ENCODE measurements around the gene PTK6.

Gene PTK6

DNA sequence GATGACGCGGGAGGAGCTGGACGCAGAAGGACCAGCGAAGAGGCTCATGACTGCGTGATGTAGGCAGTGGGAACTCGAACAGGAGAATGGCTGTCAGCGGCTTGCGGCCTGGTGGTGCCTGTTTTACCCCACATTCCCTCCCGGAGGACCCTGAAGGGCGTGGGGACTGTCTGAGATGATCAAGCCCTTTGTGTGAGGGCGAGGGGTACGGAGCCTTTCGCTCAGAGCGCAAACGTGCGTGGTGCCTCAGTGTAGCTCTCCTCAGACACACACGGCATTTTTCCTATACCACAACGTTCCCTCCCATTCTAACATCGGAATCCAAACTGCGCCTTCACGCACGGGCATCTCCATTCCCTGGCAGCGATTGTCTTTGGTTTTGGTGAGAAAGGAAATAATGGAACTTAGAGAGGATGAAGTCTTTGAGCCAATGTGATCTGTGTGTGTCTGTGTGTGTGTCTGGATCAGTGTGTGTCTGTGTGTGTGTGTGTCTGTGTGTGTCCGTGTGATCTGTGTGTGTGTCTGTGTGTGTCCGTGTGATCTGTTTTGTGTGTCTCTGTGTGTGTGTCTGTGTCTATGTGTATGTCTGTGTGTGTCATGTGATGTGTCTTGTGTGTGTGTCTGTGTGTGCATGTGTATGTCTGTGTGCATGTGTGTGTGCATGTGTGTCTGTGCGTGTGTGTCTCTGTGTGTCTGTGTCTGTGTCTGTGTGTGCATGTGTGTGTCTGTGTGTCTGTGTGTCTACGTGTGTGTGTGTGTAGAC is 5.3 kb downstream of the PTK6 start (continued):
- TF ChIP-seq ZNF174 (tag by site-specific recombination; IDR thresholded peaks at IDR 0.05) (no peak), ZNF707 (tag by site-specific recombination; IDR thresholded peaks at IDR 0.05) (peak; percentile 52; the same call in 1 of the 2 replicates), BCL11A (tag by site-specific recombination; IDR thresholded peaks at IDR 0.05; ENCODE audit: low read depth) (peak; percentile 53; the same call in 1 of the 2 replicates), ZNF843 (tag by site-specific recombination; IDR thresholded peaks at IDR 0.05) (no peak), ZNF16 (tag by site-specific recombination; IDR thresholded peaks at IDR 0.05; ENCODE audit: low read depth) (no peak), SCRT2 (tag by site-specific recombination; IDR thresholded peaks at IDR 0.05) (no peak), ZNF302 (tag by site-specific recombination; IDR thresholded peaks at IDR 0.05; ENCODE audit: low read depth) (no peak), ZNF600 (tag by site-specific recombination; IDR thresholded peaks at IDR 0.05) (peak; percentile 83), ZNF248 (tag by site-specific recombination; IDR thresholded peaks at IDR 0.05) (no peak), ZBTB48 (tag by site-specific recombination; IDR thresholded peaks at IDR 0.05) (no peak; the same call in 1 of the 2 replicates), IKZF3 (tag by site-specific recombination; IDR thresholded peaks at IDR 0.05) (no peak), ZNF501 (tag by site-specific recombination; IDR thresholded peaks at IDR 0.05) (no peak), ZNF239 (tag by site-specific recombination; IDR thresholded peaks at IDR 0.05) (peak; percentile 82), KLF8 (tag by site-specific recombination; IDR thresholded peaks at IDR 0.05) (peak; percentile 49; the same call in 1 of the 2 replicates), ZNF2 (tag by site-specific recombination; IDR thresholded peaks at IDR 0.05) (peak; percentile 77), SP7 (tag by site-specific recombination; IDR thresholded peaks at IDR 0.05) (peak; percentile 27; the same call in 1 of the 2 replicates), TRIM28 (IDR thresholded peaks at IDR 0.05; ENCODE audit: borderline replicate concordance, low read length) (no peak), ZNF138 (tag by site-specific recombination; IDR thresholded peaks at IDR 0.05; ENCODE audit: borderline replicate concordance) (no peak), SCRT1 (tag by site-specific recombination; IDR thresholded peaks at IDR 0.05; ENCODE audit: borderline replicate concordance) (no peak), ZNF768 (tag by site-specific recombination; IDR thresholded peaks at IDR 0.05) (no peak), ZNF639 (tag by site-specific recombination; IDR thresholded peaks at IDR 0.05) (peak; percentile 79)
- TF ChIP-seq, protein P1, sequence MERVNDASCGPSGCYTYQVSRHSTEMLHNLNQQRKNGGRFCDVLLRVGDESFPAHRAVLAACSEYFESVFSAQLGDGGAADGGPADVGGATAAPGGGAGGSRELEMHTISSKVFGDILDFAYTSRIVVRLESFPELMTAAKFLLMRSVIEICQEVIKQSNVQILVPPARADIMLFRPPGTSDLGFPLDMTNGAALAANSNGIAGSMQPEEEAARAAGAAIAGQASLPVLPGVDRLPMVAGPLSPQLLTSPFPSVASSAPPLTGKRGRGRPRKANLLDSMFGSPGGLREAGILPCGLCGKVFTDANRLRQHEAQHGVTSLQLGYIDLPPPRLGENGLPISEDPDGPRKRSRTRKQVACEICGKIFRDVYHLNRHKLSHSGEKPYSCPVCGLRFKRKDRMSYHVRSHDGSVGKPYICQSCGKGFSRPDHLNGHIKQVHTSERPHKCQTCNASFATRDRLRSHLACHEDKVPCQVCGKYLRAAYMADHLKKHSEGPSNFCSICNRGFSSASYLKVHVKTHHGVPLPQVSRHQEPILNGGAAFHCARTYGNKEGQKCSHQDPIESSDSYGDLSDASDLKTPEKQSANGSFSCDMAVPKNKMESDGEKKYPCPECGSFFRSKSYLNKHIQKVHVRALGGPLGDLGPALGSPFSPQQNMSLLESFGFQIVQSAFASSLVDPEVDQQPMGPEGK (tag by site-specific recombination; IDR thresholded peaks at IDR 0.05), result peak; percentile 53; the same call in 1 of the 2 replicates
- TF ChIP-seq, protein P2, sequence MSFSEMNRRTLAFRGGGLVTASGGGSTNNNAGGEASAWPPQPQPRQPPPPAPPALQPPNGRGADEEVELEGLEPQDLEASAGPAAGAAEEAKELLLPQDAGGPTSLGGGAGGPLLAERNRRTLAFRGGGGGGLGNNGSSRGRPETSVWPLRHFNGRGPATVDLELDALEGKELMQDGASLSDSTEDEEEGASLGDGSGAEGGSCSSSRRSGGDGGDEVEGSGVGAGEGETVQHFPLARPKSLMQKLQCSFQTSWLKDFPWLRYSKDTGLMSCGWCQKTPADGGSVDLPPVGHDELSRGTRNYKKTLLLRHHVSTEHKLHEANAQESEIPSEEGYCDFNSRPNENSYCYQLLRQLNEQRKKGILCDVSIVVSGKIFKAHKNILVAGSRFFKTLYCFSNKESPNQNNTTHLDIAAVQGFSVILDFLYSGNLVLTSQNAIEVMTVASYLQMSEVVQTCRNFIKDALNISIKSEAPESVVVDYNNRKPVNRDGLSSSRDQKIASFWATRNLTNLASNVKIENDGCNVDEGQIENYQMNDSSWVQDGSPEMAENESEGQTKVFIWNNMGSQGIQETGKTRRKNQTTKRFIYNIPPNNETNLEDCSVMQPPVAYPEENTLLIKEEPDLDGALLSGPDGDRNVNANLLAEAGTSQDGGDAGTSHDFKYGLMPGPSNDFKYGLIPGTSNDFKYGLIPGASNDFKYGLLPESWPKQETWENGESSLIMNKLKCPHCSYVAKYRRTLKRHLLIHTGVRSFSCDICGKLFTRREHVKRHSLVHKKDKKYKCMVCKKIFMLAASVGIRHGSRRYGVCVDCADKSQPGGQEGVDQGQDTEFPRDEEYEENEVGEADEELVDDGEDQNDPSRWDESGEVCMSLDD (tag by site-specific recombination; IDR thresholded peaks at IDR 0.05), result 0 out of 2 replicates have a peak, but pooled peaks have one; percentile 54
- TF ChIP-seq, protein P3, sequence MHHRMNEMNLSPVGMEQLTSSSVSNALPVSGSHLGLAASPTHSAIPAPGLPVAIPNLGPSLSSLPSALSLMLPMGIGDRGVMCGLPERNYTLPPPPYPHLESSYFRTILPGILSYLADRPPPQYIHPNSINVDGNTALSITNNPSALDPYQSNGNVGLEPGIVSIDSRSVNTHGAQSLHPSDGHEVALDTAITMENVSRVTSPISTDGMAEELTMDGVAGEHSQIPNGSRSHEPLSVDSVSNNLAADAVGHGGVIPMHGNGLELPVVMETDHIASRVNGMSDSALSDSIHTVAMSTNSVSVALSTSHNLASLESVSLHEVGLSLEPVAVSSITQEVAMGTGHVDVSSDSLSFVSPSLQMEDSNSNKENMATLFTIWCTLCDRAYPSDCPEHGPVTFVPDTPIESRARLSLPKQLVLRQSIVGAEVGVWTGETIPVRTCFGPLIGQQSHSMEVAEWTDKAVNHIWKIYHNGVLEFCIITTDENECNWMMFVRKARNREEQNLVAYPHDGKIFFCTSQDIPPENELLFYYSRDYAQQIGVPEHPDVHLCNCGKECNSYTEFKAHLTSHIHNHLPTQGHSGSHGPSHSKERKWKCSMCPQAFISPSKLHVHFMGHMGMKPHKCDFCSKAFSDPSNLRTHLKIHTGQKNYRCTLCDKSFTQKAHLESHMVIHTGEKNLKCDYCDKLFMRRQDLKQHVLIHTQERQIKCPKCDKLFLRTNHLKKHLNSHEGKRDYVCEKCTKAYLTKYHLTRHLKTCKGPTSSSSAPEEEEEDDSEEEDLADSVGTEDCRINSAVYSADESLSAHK (tag by site-specific recombination; IDR thresholded peaks at IDR 0.05), result no peak
- TF ChIP-seq, protein P4, sequence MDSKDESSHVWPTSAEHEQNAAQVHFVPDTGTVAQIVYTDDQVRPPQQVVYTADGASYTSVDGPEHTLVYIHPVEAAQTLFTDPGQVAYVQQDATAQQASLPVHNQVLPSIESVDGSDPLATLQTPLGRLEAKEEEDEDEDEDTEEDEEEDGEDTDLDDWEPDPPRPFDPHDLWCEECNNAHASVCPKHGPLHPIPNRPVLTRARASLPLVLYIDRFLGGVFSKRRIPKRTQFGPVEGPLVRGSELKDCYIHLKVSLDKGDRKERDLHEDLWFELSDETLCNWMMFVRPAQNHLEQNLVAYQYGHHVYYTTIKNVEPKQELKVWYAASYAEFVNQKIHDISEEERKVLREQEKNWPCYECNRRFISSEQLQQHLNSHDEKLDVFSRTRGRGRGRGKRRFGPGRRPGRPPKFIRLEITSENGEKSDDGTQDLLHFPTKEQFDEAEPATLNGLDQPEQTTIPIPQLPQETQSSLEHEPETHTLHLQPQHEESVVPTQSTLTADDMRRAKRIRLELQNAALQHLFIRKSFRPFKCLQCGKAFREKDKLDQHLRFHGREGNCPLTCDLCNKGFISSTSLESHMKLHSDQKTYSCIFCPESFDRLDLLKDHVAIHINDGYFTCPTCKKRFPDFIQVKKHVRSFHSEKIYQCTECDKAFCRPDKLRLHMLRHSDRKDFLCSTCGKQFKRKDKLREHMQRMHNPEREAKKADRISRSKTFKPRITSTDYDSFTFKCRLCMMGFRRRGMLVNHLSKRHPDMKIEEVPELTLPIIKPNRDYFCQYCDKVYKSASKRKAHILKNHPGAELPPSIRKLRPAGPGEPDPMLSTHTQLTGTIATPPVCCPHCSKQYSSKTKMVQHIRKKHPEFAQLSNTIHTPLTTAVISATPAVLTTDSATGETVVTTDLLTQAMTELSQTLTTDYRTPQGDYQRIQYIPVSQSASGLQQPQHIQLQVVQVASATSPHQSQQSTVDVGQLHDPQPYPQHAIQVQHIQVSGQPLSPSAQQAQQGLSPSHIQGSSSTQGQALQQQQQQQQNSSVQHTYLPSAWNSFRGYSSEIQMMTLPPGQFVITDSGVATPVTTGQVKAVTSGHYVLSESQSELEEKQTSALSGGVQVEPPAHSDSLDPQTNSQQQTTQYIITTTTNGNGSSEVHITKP (tag by site-specific recombination; IDR thresholded peaks at IDR 0.05), result no peak

All from HEK293 (cell line).